Measurements from ENCODE around the gene TTC14.

TTC14 gene

GRCh38 chr3:180626844-180627243, 24.9 kb downstream of the TTC14 start:
- no peak for DNase-seq (ENCODE audit: extremely low spot score)
- TF ChIP-seq LEF1 (IDR thresholded peaks at IDR 0.05; ENCODE audit: borderline replicate concordance), result no peak
- ChIA-PET CTCF (no interaction called here), POLR2A (no interaction called here)

GRCh38 chr3:180630371-180630770, 28.4 kb downstream of the TTC14 start:
- ChIA-PET CTCF (no interaction called here), POLR2A (no interaction called here)
- no peak for DNase-seq (ENCODE audit: extremely low spot score)
- TF ChIP-seq FOXA1 (IDR thresholded peaks at IDR 0.05) (no peak), ZNF384 (IDR thresholded peaks at IDR 0.05) (no peak), CTBP1 (IDR thresholded peaks at IDR 0.05; ENCODE audit: borderline replicate concordance) (no peak), TARDBP (IDR thresholded peaks at IDR 0.05) (no peak), ELF4 (IDR thresholded peaks at IDR 0.05) (no peak), FOXM1 (IDR thresholded peaks at IDR 0.05; ENCODE audit: borderline replicate concordance) (no peak), BHLHE40 (IDR thresholded peaks at IDR 0.05; ENCODE audit: borderline replicate concordance) (no peak), SUZ12 (IDR thresholded peaks at IDR 0.05) (no peak), PKNOX1 (IDR thresholded peaks at IDR 0.05) (no peak), NFRKB (IDR thresholded peaks at IDR 0.05) (no peak), HDGF (IDR thresholded peaks at IDR 0.05; ENCODE audit: borderline replicate concordance) (no peak), LEF1 (IDR thresholded peaks at IDR 0.05; ENCODE audit: borderline replicate concordance) (no peak), ARNT (IDR thresholded peaks at IDR 0.05) (no peak), SP1 (IDR thresholded peaks at IDR 0.05) (no peak), FOXK2 (IDR thresholded peaks at IDR 0.05) (no peak), L3MBTL2 (conservative IDR thresholded peaks at IDR 0.05) (no peak)

GRCh38 chr3:180631317-180631716, 29.4 kb downstream of the TTC14 start:
- no peak for DNase-seq (ENCODE audit: extremely low spot score)

GRCh38 chr3:180633722-180634121, 31.8 kb downstream of the TTC14 start:
- CTCF ChIA-PET, result no interaction called here
- POLR2A ChIA-PET, result no interaction called here
- TF ChIP-seq BHLHE40 (IDR thresholded peaks at IDR 0.05; ENCODE audit: borderline replicate concordance) (no peak), CTBP1 (IDR thresholded peaks at IDR 0.05; ENCODE audit: borderline replicate concordance) (no peak), ZNF384 (IDR thresholded peaks at IDR 0.05) (no peak), FOXM1 (IDR thresholded peaks at IDR 0.05; ENCODE audit: borderline replicate concordance) (no peak), NFRKB (IDR thresholded peaks at IDR 0.05) (no peak), L3MBTL2 (conservative IDR thresholded peaks at IDR 0.05) (no peak)
- no peak for DNase-seq (ENCODE audit: extremely low spot score)

More at GRCh38 chr3:180631317-180631716, 29.4 kb downstream of the TTC14 start:
- TF ChIP-seq ELF4 (IDR thresholded peaks at IDR 0.05) (no peak), LEF1 (IDR thresholded peaks at IDR 0.05; ENCODE audit: borderline replicate concordance) (no peak)
- ChIA-PET POLR2A (no interaction called here), CTCF (no interaction called here)

GRCh38 chr3:180640987-180641386, 39.0 kb downstream of the TTC14 start:
- no peak for TF ChIP-seq ELF4 (IDR thresholded peaks at IDR 0.05)
- ChIA-PET CTCF (no interaction called here), POLR2A (no interaction called here)
- DNase-seq (ENCODE audit: extremely low spot score), result no peak

GRCh38 chr3:180646187-180646790, 44.3 kb downstream of the TTC14 start:
- TF ChIP-seq ZNF384 (IDR thresholded peaks at IDR 0.05), result no peak
- no peak for TF ChIP-seq ARNT (IDR thresholded peaks at IDR 0.05)
- no peak for TF ChIP-seq CTBP1 (IDR thresholded peaks at IDR 0.05; ENCODE audit: borderline replicate concordance)
- no peak for TF ChIP-seq ELF4 (IDR thresholded peaks at IDR 0.05)
- no peak for TF ChIP-seq NFRKB (IDR thresholded peaks at IDR 0.05)
- ChIA-PET CTCF (no interaction called here), POLR2A (no interaction called here)
- DNase-seq (ENCODE audit: extremely low spot score), result no peak

- TF ChIP-seq ARNT (IDR thresholded peaks at IDR 0.05) (no peak), TARDBP (IDR thresholded peaks at IDR 0.05) (no peak), CTBP1 (IDR thresholded peaks at IDR 0.05; ENCODE audit: borderline replicate concordance) (no peak), ZNF384 (IDR thresholded peaks at IDR 0.05) (no peak), SP1 (IDR thresholded peaks at IDR 0.05) (no peak), NFRKB (IDR thresholded peaks at IDR 0.05) (no peak)
- ChIA-PET CTCF (no interaction called here), POLR2A (no interaction called here)
- DNase-seq (ENCODE audit: extremely low spot score), result no peak
These were observed 54.4 kb downstream of the TTC14 start for GRCh38 chr3:180656406-180656805.

GRCh38 chr3:180657094-180657493, 55.1 kb downstream of the TTC14 start:
- CTCF ChIA-PET, result no interaction called here
- POLR2A ChIA-PET, result no interaction called here
- TF ChIP-seq NFRKB (IDR thresholded peaks at IDR 0.05) (no peak), FOXM1 (IDR thresholded peaks at IDR 0.05; ENCODE audit: borderline replicate concordance) (no peak), CTBP1 (IDR thresholded peaks at IDR 0.05; ENCODE audit: borderline replicate concordance) (no peak), ARNT (IDR thresholded peaks at IDR 0.05) (no peak), TARDBP (IDR thresholded peaks at IDR 0.05) (no peak), BHLHE40 (IDR thresholded peaks at IDR 0.05; ENCODE audit: borderline replicate concordance) (no peak), LEF1 (IDR thresholded peaks at IDR 0.05; ENCODE audit: borderline replicate concordance) (no peak), HDGF (IDR thresholded peaks at IDR 0.05; ENCODE audit: borderline replicate concordance) (no peak)
- no peak for DNase-seq (ENCODE audit: extremely low spot score)
